Ishikawa (cell line): ENCODE measurements around the gene BLOC1S2.

Source experiments
- CREB1 ChIP-seq: IDR thresholded peaks from 2 replicates; pipeline ENCODE4 v1.6.1; 2012; ENCODE audit warnings: low read depth
- EP300 ChIP-seq: IDR thresholded peaks from 2 replicates; pipeline ENCODE4 v1.6.1; 2012; ENCODE audit warnings: borderline replicate concordance
- MAX ChIP-seq: IDR thresholded peaks from 2 replicates; pipeline ENCODE4 v1.6.1; 2012
- RAD21 ChIP-seq: IDR thresholded peaks from 2 replicates; pipeline ENCODE4 v1.6.1; 2012; ENCODE audit warnings: low read depth
- REST ChIP-seq: IDR thresholded peaks from 2 replicates; pipeline ENCODE4 v1.6.1; 2012; ENCODE audit warnings: low read depth, mild to moderate bottlenecking
- TAF1 ChIP-seq: IDR thresholded peaks from 2 replicates; pipeline ENCODE4 v1.6.1; 2012; ENCODE audit warnings: low read depth, mild to moderate bottlenecking
- TCF12 ChIP-seq: IDR thresholded peaks from 2 replicates; pipeline ENCODE4 v1.6.1; 2012; ENCODE audit warnings: low read depth
- YY1 ChIP-seq: IDR thresholded peaks from 2 replicates; pipeline ENCODE4 v1.6.1; 2012; ENCODE audit warnings: low read depth

- TF ChIP-seq MAX (peak; percentile 85), REST (no peak), EP300 (no peak), TAF1 (peak; percentile 87), YY1 (no peak; the same call in 1 of the 2 replicates), CREB1 (peak; percentile 95), RAD21 (no peak), TCF12 (peak; percentile 49; the same call in 1 of the 2 replicates)
Measured at GRCh38 chr10:100267239-100268104, 19.0 kb downstream of the BLOC1S2 start, which contains the start of gene CWF19L1.
